ENCODE measurements around the gene PDGFC.
"Not testable (repeated sequence)": the region's sequence is repeated elsewhere in the genome, so short reads cannot be mapped to it uniquely, and the experiment has no call there.

PDGFC gene

DNA sequence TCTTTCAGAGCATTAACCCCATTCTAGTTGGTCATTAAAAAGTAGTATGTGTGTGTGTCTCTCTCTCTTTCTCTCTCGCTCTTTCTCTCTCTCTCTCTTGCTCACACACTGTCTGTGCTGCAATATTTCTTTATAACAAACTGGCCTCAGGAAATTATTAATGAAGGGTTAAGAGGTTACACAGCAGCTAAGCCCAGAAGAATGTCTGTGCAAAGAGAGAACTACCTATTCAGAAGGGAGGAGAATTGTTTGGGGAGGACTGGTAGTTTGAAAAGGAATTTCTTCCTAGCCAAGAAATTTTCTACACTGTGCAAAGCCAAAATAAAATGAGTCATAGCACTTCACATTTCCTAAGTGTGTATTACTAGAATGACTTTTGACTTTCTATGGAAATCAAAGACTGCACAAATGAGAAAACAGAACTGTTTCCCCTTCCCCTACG is 22.2 kb downstream of the PDGFC start:
- no peak for DNase-seq

- no peak for DNase-seq
Observed at GRCh38 chr4:156948738-156949137, 22.9 kb downstream of the PDGFC start.

GRCh38 chr4:156948133-156948532 is 23.5 kb downstream of the PDGFC start:
- DNase-seq: no peak

- peak; percentile 91 for DNase-seq
Observed at GRCh38 chr4:156946516-156947424, 24.8 kb downstream of the PDGFC start.

DNA sequence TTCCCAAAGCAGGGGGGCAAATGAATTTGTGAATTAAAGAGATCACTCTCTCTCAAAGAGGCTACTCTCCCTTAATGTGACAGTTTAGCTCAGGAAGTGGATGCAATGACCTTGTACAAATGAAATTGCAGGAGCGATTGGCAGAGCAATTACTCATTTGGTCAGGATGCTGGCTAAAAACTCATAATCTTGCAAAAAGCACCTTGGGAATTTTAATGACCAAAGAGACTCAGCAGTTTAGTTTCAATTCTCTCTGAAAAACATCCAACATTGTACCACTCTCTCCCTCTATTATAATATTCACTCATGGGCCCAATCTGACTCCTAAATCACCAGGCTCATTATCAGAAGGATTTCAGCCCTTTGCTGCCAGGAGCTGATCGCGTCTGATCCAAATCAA is 26.1 kb downstream of the PDGFC start:
- peak; percentile 66 for DNase-seq

DNA sequence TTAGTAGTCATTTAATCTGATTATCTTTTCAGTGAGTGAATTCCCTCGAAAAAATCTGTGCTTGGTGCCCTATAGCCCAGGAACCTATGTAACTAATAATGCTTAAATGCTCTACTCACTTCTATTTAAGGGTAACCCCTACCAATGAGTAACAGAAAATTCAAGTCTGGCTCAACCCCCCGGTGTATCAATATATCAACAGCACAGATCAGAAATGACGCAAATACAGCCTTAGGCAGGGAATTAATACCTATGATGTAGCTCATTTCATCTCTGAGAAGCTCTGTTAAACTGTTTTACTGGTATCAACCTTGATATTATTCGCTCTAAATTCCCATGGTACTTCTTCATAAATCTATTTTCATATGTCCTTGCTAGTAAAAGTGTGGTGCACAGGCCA is 28.6 kb downstream of the PDGFC start:
- no peak for DNase-seq

DNA sequence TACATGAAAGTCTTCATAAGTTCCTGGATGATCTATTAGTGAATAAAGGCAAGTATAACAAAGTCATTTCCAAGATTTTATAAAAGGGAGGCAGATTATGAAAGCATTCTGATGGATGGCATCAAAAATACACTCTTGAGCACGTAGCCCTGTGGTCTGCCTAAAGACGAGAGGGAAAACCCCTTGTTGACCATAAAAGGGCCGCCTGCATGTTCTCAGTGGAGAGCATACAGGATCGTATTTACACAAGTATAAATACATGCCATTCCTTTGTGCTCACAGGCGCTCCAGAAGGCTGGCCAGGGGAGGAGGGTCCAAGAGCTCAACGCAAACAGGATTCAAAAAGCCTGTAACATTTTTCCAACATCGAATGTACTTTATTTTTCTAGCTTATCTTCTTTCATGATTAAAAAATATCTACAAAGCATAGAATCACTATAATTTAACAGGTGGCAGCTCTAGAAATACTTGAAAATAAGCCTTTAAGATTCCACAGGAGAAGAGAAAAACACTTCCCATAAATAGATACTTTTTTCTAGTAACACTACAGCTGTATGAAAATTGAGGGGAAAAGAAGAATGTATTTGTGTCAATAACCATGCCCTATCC is 29.6 kb downstream of the PDGFC start:
- no peak for DNase-seq

DNA sequence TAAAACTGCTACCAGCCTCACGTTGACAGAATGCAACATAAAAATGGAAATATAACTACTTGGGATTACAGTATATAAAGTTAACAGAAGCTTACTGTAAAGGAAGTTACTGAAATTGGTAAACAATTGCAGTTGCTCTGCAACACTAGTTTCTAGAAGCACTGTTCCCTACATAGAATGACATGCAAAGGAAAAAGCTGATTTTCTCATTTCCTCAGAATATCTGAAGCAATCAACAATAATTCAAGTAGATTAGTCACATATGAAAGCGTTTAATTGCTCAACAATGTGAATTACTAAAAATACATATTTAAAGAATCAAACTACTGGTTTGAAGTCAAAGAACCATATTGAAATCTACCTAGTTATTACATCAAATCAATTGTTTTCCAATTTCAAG is 31.8 kb downstream of the PDGFC start:
- DNase-seq: peak; percentile 74

- DNase-seq: peak; percentile 17
Observed at GRCh38 chr4:156939139-156939538, 32.5 kb downstream of the PDGFC start.

- no peak for DNase-seq
Observed at GRCh38 chr4:156934259-156934635, 37.4 kb downstream of the PDGFC start.

DNA sequence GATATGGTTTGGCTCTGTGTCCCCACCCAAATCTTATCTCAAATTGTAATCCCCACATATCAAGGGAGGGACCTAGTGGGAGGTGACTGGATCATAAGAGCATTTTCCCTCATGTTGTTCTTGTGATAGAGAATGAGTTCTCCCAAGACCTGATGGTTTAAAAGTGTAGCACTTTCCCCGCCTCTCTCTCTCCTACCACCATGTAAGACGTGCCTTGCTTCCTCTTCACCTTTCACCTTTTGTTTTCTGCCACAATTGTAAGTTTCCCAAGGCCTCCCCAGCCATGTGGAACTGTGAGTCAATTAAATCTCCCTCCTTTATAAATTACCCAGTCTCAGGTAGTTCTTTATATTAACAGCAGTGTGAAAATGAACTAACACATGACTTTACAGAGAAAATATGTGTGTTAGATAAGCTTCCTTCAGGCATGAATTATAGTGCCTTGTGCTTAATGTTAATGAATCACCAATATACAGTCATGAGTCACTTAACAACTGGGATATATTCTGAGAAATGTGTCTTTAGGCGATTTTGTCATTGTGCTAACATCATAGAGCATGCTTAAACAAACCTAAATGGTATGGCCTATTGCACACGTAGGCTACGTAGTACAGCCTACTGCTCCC is 37.9 kb downstream of the PDGFC start:
- peak; percentile 4 for DNase-seq

DNA sequence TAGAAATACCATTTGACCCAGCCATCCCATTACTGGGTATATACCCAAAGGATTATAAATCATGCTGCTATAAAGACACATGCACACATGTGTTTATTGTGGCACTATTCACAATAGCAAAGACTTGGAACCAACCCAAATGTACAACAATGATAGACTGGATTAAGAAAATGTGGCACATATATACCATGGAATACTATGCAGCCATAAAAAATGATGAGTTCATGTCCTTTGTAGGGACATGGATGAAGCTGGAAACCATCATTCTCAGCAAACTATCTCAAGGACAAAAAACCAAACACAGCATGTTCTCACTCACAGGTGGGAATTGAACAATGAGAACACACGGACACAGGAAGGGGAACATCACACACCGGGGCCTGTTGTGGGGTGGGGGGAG is 39.2 kb downstream of the PDGFC start:
- not testable (repeated sequence) for DNase-seq

DNA sequence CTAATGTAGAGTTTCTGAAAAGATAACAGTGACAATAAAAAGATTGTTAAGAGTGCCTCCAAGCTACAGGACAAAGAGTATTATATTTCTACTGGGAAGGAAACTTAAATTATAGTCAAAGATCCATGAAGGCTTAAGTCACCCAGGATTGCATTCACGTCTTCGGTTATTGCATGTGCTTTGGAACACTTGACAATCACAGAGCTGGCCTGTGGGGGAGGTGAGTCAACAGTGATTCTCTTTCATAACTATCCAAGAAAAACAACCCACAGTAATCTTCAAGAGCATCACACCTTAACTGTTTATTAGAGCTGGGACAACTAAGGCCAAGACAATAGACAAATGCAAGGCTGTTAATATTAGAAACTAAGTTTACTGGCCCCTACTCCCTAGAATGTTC is 40.3 kb downstream of the PDGFC start:
- DNase-seq: peak; percentile 5

DNA sequence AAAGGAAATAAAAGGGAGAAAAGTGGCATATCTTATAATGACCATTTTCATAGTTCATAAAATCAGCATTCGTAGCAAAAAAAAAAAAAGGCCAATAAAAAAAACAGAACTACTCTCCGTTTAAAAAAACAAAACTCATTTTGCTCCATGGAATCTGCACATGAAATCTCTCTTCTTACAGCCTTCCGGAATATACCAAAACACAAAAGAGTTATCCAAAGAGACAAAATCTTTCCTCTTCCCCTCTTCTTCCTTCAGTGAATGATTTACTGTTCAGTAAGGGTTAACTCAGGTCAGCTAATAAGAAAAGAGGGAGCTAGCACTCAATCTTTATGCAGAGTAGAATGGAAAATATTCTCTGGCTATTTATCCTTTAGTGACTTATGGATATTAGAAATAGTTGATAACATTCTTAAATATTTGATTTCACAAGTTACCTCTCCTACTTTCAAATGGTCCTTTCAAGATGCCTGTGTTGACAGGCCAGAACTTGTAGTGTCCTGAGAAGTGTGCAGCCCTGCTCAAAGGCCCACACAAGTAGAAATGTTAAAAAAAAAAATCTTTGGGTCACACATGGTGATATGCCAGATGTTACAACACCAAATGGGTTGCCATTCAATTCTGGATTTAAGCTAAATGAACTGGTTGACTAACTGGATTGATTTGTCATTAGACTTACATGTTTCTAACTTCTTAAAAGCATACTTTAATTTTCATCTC is 42.1 kb downstream of the PDGFC start:
- no peak for DNase-seq

GRCh38 chr4:156924774-156925315 is 46.8 kb downstream of the PDGFC start:
- DNase-seq: no peak

- DNase-seq: no peak
Observed at GRCh38 chr4:156923525-156923924, 48.1 kb downstream of the PDGFC start.

- peak; percentile 31 for DNase-seq
Observed at GRCh38 chr4:156915221-156915620, 56.4 kb downstream of the PDGFC start.

- no peak for DNase-seq
Observed at GRCh38 chr4:156913234-156913633, 58.4 kb downstream of the PDGFC start.

DNA sequence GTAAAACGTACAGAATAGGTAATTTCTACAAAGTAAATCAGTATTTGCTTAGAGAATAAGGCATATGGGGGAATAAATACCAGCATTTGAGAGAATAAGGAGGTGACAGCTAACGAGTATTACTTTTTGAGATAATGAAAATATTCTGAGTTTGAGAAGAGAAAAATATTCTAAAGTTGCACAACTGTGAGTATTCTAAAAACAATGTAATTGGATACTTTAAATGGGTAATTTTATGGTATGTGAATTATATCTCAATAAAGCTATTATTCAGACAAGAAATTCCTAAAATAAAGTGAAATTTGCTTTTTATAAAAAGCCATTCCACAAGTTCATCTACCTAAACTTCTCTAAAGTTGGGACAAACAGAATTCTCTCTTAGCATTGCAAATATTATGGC is 62.6 kb downstream of the PDGFC start:
- DNase-seq: no peak

DNA sequence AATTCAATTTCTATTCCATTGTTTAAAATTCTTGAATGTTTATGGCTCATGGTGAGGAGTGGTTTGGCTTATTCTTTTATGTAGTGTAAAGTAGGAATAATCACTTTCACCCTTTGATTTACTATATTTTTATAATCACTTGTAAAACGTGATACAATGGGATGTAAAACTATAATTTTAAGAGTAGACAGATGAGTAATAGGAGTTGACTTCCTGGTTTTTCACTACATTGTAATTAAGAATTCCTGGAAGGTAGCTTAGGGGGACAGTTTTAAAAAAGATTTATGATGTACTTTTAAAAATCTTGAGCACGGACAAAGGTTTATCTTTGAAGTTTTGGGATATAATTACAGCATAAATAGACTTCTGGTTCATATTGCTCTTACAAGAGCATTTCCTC is 65.3 kb downstream of the PDGFC start:
- DNase-seq: no peak

DNA sequence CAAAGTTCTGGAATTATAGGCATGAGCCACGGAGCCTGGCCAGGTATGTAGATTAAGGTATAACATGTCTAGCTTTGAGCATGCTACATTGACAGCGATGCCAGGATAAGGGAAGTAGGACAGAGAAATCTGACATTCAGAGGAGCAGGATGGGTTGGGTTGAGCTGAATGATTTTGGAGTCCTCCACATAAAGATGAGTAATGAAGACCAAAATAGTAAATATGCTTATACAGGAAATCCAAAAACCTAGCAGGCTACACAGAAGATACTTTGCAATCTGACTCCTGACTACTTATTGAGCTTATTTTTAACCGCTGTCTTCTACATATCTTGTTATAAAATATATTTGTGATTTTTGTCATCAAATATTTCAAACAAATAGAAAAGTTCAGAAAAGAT is 69.7 kb downstream of the PDGFC start:
- peak; percentile 18 for DNase-seq

GRCh38 chr4:156898373-156899117 is 73.1 kb downstream of the PDGFC start:
- peak; percentile 81 for DNase-seq

Data from suppressor macrophage treated with lipopolysaccharide for 4 hours (primary cell).